Suprapubic skin (tissue), 3 donors: ENCODE measurements around the gene HTRA2.

Source experiments
- EP300 ChIP-seq: sonication (generic); formaldehyde crosslinking; IDR thresholded peaks from one replicate; pipeline ENCODE4 v1.6.1; 2017; ENCODE audit warnings: antibody characterized with exemption
- POLR2A ChIP-seq, 2 donors: fragments of 450-650 bp; IDR thresholded peaks; one replicate each; pipeline ENCODE4 v1.6.1; 2017; ENCODE audit warnings: antibody characterized with exemption in 2 of 2, mild to moderate bottlenecking in 2 of 2, moderate library complexity in 2 of 2
- TF ChIP-seq, protein P1 (sequence below), 2 donors: fragments of 200-600 bp in 1 of 2; fragments of 450-650 bp in 1 of 2; sonication (generic) in 1 of 2; IDR thresholded peaks; one replicate each; pipeline ENCODE4 v1.5.1; 2016 to 2019; ENCODE audit warnings: antibody characterized with exemption in 2 of 2, mild to moderate bottlenecking in 1 of 2, moderate library complexity in 1 of 2

DNA sequence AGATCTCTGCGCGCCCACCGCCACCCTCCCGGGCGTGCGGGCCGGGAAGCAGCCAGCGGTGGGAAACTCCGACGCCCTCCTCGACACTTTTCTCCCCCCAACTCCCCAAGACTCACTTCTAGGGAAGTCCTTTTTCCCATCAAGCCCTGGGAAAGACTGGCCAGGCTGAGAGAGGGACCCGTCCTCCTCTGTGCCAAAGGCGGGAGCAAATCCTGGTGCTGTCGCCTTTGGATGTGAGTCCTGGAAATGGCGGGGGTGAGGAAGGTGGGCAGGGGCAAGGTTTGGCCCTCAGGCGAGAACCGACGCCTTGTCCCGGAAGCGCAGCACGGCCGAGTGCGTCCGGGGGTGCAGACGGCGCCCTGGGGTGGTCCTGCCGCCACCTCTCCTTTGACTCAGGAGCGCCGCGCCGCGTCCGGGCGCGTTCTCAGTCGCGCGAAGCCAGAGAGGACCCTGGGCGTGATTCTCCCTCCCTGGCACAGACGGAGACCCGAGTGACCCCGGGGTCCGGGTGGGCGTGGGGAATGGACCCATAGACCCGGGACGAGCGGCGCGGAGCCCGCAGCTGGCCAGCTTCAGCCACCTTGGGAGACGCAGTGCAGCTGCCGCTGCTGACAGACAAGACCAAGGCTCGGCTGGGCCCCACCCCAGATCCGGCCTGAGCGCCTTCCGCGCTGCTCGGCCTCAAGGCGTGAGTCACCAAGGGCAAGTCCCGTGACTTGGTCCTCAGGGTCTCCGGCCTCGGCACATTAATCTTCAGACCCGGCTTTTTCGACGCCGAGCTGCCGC is 26.8 kb upstream of the HTRA2 start:
- TF ChIP-seq, protein P1, sequence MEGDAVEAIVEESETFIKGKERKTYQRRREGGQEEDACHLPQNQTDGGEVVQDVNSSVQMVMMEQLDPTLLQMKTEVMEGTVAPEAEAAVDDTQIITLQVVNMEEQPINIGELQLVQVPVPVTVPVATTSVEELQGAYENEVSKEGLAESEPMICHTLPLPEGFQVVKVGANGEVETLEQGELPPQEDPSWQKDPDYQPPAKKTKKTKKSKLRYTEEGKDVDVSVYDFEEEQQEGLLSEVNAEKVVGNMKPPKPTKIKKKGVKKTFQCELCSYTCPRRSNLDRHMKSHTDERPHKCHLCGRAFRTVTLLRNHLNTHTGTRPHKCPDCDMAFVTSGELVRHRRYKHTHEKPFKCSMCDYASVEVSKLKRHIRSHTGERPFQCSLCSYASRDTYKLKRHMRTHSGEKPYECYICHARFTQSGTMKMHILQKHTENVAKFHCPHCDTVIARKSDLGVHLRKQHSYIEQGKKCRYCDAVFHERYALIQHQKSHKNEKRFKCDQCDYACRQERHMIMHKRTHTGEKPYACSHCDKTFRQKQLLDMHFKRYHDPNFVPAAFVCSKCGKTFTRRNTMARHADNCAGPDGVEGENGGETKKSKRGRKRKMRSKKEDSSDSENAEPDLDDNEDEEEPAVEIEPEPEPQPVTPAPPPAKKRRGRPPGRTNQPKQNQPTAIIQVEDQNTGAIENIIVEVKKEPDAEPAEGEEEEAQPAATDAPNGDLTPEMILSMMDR (IDR thresholded peaks at IDR 0.05) = no peak
- TF ChIP-seq POLR2A (IDR thresholded peaks at IDR 0.05) = peak in 1 of 2 donors; percentile 51
- TF ChIP-seq EP300 = no peak
